HG03064 (cell line): ENCODE data around the gene PTPN12.
"Not testable (repeated sequence)": the region's sequence is repeated elsewhere in the genome, so short reads cannot be mapped to it uniquely, and the experiment has no call there.

Source experiments
- ATAC-seq: cut with Tn5 transposase; IDR thresholded peaks from one replicate; pipeline ENCODE4 v1.9.1; 2021; ENCODE audit warnings: low read depth; ENCODE audit not compliant: unreplicated experiment

PTPN12 gene

DNA sequence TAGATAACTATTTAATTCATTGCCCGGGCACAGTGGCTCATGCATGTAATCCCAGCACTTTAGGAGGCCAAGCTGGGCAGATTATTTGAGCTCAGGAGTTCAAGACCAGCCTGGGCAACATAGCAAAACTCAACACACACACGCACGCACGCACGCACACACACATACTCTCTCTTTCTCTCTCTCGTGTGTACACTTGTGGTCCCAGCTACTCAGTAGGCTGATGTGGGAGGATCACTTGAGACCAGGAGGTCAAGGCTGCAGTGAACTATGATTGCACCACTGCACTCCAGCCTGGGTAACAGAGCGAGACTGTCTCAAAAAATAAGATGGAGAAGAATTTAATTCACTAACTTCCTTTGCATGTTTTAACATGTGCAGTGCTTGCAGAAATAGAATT, 38.1 kb downstream of the PTPN12 start:
- no peak for ATAC-seq

DNA sequence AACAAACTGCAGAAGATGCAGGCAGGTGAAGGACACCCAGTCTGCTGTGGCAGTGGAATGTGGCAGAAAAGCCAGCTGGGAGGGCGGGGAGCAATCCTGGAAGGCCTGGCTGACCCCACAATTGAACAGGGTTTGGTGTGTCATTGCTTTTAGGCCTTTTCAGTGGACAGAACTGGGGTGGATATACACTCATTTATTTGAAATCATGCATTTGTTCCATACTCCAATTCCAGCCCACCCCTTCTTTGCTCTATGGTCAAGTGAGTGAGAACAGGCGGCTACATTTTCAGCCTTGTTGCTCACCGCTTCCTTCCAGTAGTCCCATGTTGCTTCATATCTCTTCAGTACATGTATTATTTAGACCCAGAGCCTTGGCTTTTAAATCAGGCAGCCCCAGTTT, 39.8 kb downstream of the PTPN12 start:
- no peak for ATAC-seq

DNA sequence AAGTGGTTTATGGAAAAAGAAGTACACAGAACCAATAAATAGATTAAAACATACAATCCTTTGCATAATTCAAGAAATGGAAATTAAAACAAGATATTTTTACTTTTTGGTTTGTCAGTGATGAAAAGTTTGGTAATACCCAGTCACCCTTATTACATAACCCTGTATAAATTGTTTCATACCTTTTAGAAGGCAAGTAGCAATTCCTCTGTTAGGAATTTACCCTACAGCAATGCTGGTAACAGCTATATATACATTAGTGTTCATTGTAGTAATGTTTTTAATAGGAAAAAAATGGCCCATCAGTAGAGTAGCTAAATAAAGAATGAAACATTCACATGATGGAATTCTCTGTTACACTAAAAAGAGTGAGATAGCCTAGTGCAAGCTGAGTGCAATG, 42.7 kb downstream of the PTPN12 start:
- no peak for ATAC-seq

DNA sequence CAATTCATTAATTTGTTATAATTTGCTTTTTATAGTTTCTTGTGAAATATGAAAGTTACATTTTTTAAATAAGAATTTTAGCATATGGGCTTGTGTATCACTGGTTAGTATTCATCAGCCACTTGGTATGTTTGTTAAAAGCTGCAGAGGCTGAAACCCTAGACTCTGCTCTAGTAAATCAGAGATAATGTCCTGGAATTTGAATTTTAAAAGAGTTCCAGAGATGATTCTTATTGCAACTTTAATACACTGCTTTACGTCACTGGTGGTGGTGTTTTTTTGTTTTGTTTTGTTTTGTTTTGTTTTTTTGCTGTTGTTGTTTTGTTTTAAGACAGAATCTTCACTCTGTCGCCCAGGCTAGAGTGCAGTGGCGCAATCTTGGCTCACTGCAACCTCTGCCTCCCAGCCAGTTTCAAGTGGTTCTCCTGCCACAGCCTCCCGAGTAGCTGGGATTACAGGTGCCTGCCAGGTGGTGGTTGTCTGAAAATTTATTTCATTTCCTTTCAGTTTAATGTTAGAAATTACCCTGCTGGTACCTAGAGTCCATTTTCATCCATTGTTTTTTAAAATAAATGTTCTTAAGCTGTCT, 43.8 kb downstream of the PTPN12 start:
- no peak for ATAC-seq

DNA sequence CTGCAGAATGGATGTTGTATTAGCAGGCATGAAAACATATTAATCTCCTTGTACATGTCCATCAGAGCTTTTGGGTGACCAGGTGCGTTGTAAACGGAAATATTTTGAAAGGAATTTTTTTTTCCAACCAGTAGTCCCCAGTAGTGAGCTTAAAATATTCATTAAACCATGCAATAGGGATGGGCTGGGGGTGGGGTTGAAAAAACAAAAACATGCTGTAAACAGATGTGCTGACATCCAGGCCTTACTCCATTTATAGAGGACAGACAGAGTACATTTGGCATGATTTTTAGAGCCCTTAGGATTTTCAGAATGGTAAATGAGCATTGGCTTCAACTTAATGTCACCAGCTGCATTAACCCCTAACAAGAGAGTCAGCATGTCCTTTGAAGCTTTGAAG, 50.2 kb downstream of the PTPN12 start:
- no peak for ATAC-seq

DNA sequence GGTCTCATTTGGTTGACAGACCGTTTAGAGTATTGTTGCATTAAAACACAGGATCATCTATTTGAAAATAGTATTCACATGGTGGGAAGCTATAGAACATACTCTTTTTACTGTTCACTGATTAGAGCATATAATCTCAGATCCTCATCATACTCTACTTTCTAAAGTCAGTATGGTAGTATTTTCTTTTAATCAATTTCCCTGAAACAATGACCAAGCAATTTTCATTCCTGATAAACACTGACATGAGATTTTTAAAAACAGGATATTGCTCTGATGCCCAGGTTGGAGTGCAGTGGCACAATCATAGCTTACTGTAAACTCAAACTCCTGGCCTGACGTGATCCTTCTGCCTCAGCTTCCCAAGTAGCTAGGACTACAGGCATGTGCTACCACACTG, 63.9 kb downstream of the PTPN12 start:
- no peak for ATAC-seq

DNA sequence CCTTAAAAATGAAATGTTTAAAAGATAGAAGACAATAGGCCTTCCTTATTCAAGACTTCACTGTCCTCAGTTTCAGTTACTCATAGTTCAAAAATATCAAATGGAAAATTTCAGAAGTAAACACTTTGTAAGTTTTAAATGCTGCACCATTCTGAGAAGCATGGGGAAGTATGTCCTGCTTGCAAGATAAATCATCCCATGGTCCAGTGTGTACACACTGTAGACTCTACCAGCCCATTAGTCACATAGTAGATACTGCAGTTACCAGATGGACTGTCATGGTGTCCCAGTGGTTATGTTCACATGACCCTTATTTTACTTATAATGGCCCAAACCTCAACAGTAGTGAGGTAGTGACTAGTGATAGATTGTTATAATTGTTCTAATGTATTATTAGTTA, 69.5 kb downstream of the PTPN12 start:
- ATAC-seq: no peak

DNA sequence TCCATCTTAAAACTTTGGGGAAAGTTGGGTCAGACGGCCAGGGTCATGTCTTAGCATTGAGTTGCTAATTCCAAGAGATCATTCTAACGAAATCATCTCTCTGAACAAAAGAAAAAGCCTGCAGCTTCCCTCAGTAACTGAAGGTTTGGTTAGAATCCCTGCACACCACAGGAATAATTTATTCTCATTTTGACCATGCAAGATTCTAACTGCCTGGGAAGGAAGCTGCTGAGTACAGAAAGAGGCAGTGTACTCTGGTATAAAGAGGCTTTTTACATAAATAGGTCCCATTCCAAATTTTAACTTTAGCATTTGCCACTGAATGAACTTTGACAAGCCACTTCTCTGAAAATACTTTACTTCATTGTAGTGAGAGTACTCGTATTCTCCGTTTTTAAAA, 82.2 kb downstream of the PTPN12 start:
- no peak for ATAC-seq

DNA sequence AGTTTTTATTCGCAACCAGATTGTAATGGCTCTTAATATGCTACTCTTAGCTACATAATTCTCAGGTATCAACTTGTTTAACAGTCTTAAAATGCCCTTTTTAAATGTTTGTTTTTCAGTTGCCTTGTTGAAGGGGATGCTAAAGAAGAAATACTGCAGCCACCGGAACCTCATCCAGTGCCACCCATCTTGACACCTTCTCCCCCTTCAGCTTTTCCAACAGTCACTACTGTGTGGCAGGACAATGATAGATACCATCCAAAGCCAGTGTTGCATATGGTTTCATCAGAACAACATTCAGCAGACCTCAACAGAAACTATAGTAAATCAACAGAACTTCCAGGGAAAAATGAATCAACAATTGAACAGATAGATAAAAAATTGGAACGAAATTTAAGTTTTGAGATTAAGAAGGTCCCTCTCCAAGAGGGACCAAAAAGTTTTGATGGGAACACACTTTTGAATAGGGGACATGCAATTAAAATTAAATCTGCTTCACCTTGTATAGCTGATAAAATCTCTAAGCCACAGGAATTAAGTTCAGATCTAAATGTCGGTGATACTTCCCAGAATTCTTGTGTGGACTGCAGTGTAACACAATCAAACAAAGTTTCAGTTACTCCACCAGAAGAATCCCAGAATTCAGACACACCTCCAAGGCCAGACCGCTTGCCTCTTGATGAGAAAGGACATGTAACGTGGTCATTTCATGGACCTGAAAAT, 89.7 kb downstream of the PTPN12 start:
- no peak for ATAC-seq

DNA sequence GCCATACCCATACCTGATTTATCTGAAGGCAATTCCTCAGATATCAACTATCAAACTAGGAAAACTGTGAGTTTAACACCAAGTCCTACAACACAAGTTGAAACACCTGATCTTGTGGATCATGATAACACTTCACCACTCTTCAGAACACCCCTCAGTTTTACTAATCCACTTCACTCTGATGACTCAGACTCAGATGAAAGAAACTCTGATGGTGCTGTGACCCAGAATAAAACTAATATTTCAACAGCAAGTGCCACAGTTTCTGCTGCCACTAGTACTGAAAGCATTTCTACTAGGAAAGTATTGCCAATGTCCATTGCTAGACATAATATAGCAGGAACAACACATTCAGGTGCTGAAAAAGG, 90.2 kb downstream of the PTPN12 start:
- ATAC-seq: no peak

DNA sequence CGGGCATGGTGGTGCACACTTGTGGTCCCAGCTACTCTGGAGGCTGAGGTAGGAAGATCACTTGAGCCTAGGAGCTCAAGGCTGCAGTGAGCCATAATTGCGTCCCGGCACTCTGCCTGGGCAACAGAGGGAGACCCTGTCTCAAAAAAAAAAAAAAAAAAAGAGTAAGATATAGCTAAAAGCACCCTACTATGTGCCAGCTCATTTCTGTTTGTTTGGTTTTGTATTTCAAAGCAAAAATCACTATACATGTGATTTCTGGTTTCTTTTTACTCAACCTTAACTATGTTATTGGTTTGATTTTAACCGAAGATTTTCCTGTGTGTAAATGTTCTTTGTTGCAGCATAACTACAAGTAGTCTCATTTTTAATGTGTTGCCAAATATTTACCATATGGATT, 92.7 kb downstream of the PTPN12 start:
- no peak for ATAC-seq

DNA sequence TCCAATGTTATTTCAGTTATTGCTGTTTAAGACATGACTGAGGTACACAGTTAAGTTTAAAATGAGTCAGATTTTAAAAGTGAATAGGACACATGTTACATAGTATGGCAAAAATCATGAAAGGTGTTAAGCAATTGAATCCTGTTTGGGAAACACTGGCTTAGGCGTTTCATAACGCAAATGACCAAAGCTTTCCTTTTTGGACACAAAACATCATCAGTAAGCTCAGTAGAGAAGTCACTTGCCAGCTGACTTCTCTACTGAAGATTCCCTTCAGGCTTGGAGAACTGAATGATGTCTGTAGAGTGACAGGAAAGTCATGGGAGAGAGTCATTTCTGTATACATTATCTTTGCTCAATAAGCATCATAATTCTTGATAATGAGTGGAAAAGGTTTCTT, 94.7 kb downstream of the PTPN12 start:
- no peak for ATAC-seq

DNA sequence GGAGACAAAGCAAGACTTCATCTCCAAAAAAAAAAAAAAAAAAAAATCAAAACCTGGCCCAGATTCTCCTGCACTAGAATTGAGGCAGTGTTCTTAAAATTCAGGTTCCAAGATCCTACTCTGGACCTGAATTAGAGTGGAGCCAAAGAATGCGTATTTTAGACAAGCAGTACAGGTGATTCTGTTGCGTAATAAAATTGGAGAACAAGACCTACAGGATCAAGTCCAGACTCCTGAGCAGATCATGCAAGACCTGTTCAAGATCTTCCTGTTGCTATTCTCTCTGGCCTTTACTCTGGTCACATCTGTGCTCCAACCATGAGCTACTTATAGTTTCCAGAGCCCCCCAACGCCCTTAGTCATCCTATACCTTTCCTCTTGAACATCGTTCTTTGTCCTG, 107.7 kb downstream of the PTPN12 start:
- ATAC-seq: no peak

DNA sequence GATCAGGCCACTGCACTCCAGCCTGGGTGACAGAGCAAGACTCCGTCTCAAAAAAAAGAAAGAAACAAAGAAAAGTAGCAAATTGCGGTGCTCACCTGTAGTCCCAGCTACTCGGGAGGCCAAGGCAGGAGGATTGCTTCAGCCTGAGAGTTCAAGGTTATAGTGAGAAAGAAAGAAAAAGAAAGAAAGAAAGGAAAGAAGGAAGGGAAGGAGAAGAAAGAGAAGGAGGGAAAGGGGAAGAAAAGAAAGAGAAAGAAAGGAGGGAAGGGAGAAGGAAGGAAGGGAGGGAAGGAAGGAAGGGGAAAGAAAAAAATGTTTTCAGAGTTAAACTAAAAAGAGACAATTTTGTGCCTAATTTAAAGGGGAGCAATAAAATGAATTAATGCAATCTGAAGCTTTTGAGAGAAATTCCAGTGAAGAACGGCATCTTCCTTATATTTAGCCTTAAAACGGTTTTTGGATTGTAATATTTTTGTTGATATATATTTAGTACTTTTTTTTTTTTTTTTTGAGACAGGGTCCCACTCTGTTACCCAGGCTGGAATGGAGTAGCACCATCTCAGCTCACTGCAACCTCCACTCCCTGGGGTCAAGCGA, 111.7 kb downstream of the PTPN12 start:
- no peak for ATAC-seq

DNA sequence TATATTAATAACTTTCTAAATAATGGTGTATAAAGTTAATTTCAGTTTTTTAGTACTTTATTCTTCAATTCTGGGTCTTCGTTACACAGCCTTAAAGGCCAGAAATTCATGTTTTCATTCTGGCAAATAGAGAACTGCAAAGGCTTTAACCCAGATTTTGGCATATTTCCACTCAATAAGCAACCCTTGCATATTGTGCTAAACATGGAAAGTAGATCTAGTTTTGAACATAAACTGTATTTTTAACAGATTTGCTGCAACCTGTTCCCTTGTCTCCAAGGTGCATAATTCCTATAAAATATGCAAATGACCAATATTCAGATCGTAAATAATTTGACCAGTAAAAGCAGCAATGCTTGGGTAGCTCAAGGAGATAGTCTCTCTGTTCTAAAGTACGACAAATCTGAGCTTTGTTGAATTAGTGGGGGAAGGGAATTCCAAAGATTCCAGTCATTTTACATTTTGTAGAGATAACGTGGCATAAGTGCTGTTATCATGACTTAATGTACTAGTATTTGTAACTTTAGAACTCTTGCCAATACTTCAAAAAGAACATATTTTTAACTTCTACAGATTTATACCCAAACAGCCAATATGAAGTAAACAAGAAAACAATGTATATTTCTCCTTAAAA, 112.7 kb downstream of the PTPN12 start:
- no peak for ATAC-seq

DNA sequence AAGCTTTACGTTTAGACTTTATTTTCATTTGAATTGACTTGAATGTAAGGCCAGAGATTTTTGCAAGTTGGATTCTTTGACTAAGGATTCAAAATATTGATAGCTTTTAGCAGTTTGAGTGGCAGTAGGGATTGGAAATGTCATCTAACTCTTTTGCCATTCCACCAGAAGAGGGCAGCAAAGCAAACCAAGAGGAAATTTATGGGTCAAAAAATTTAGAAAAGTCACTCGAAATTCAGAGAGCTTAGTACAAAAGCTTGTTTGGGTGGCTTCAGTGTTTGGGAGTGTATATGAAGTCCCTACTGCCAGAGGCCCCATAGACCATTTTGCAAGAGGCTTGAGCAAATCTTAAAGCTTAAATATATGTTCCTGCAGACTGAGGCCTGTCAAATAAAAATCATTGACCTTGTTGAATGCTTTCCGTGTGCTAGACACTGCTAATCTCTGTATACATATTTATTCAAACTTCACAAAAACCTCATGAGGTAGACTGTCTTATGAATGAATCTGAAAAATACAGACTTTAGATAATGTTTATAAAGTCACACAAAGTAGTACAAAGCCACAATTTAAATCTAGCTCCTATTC, 114.6 kb downstream of the PTPN12 start:
- no peak for ATAC-seq

DNA sequence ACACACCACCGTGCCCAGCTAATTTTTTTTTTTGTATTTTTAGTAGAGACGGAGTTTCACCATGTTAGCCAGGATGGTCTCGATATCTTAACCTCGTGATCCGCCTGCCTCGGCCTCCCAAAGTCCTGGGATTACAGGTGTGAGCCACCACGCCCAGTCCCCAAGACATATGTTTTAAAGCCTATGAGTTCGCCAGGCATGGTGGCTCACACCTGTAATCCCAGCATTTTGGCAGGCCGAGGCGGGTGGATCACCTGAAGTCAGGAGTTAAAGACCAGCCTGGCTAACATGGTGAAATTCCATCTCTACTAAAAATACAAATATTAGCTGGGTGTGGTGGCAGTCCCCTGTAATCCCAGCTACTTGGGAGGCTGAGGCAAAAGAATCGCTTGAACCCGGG, 115.7 kb downstream of the PTPN12 start:
- not testable (repeated sequence) for ATAC-seq

DNA sequence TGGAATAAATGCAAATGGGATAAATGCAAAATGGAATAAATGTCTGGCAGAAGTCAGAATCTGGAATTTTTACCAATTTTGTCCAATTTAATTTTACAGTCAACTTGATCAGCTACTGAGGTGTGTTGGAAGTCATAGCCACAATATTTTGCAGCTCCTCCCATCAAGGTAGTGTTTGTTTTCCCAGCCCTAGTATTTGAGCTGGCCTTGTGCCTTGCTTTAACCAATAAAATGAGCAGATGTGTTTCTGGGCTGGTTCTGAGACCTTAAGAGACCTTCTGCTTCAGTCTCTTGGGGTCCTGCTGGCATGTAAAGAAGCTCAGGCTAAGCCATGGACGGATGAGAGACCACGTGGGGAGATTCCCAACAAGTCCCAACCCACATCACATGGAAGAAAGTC, 116.5 kb downstream of the PTPN12 start:
- ATAC-seq: no peak

DNA sequence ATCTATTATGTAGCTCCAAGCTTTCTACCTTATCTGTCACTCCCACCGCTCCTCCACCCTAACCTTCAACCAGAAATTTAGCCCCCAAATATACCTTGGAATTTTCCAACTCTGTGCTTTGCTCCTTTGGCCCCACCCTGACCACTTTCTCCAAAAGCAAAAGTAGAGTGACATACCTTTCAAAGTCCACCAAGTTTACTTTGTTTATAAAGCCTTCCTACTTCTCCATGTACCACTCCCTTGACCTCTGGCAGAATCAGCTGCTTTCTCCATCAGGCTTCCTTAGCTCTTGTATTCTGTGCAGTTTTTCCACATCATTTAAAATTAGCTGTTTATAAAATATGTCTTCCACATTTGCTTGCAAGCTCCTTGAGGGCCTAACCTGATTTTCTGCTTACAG, 118.3 kb downstream of the PTPN12 start:
- ATAC-seq: no peak

DNA sequence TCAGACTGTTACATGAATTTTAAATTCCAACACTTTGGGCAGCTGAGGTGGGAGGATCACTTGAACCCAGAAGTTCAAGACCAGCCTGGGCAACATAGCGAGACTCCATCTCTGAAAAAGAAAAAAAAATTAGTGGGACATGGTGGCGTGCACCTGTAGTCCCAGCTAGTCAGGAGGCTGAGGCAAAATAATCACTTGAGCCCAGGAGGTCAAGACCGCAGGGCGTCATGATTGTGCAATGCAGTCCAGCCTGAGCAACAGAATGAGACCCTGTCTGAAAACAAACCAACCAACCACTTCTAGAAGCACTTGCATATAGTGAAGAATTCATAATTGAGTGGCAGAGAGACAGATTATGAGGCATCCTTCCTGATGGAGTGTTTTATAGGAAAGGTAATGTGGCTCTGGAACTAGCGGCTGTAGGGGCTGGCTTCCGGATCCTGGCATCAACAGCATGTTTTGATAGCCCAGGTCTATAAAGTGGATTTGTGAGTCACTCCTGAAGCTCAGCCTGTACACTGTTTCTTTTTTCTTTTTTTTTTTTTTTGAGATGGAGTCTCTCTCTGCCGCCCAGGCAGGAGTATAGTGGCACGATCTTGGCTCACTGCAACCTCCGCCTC, 118.9 kb downstream of the PTPN12 start:
- no peak for ATAC-seq
